Trophoblast cell (in vitro differentiated cells and primary cell): ENCODE measurements around the gene PRELID2.
"Not testable (repeated sequence)": the region's sequence is repeated elsewhere in the genome, so short reads cannot be mapped to it uniquely, and the experiment has no call there.

ENCODE experiments used
- DNase-seq, 2 donors: peaks; one replicate each; pipeline ENCODE4 v3.0.0-alpha.2; 2016
- H2AFZ ChIP-seq: 2 replicates; pipeline ENCODE4 v1.6.1; 2013; ENCODE audit warnings: low read length, moderate library complexity, mild to moderate bottlenecking; ENCODE audit not compliant: insufficient read depth, poor library complexity
- H2AK5ac ChIP-seq: 2 replicates; pipeline ENCODE4 v1.6.1; 2013; ENCODE audit warnings: mild to moderate bottlenecking, low read length
- H2BK120ac ChIP-seq: 2 replicates; pipeline ENCODE4 v1.6.1; 2013; ENCODE audit warnings: low read length, mild to moderate bottlenecking, moderate library complexity; ENCODE audit not compliant: insufficient read depth, poor library complexity
- H2BK12ac ChIP-seq: 2 replicates; pipeline ENCODE4 v1.6.1; 2013; ENCODE audit warnings: mild to moderate bottlenecking, low read length, moderate library complexity
- H2BK5ac ChIP-seq: 2 replicates; pipeline ENCODE4 v1.6.1; 2013; ENCODE audit warnings: low read length, low read depth, moderate library complexity, mild to moderate bottlenecking; ENCODE audit not compliant: poor library complexity
- H3K14ac ChIP-seq: 2 replicates; pipeline ENCODE4 v1.6.1; 2013; ENCODE audit warnings: mild to moderate bottlenecking, low read length
- H3K18ac ChIP-seq: 2 replicates; pipeline ENCODE4 v1.6.1; 2013; ENCODE audit warnings: mild to moderate bottlenecking, low read length
- H3K23ac ChIP-seq: 2 replicates; pipeline ENCODE4 v1.6.1; 2013; ENCODE audit warnings: low read length
- H3K27ac ChIP-seq: 2 replicates; pipeline ENCODE4 v1.5.1; 2013; ENCODE audit warnings: low read depth, mild to moderate bottlenecking, inconsistent platforms, low read length, moderate library complexity
- H3K27me3 ChIP-seq: 2 replicates; pipeline ENCODE4 v1.6.1; 2013; ENCODE audit warnings: inconsistent platforms, mild to moderate bottlenecking, low read length, moderate library complexity; ENCODE audit not compliant: insufficient read depth
- H3K36me3 ChIP-seq, 2 experiments: 1 replicate in 1 of 2; 2 replicates in 1 of 2; pipeline ENCODE4 v1.6.1; 2013; ENCODE audit warnings: low read length in 2 of 2, mild to moderate bottlenecking in 2 of 2, moderate library complexity in 1 of 2; ENCODE audit not compliant: insufficient read depth in 2 of 2, control insufficient read depth in 1 of 2
- H3K4ac ChIP-seq: 2 replicates; pipeline ENCODE4 v1.6.1; 2013; ENCODE audit warnings: low read depth, mild to moderate bottlenecking, low read length, moderate library complexity
- H3K4me1 ChIP-seq, 2 experiments: 1 replicate in 1 of 2; 2 replicates in 1 of 2; pipeline ENCODE4 v1.6.1; 2013; ENCODE audit warnings: low read length in 2 of 2, mild to moderate bottlenecking in 2 of 2, moderate library complexity in 1 of 2; ENCODE audit not compliant: insufficient read depth in 2 of 2, control insufficient read depth in 1 of 2
- H3K4me2 ChIP-seq: 2 replicates; pipeline ENCODE4 v1.6.1; 2013; ENCODE audit warnings: inconsistent platforms, mild to moderate bottlenecking, low read length, moderate library complexity
- H3K4me3 ChIP-seq: 2 replicates; pipeline ENCODE4 v1.5.1; 2013; ENCODE audit warnings: mild to moderate bottlenecking, low read depth, low read length, inconsistent platforms
- H3K79me1 ChIP-seq: one replicate; pipeline ENCODE4 v1.6.1; 2013; ENCODE audit warnings: low read length
- H3K79me2 ChIP-seq: 2 replicates; pipeline ENCODE4 v1.6.1; 2013; ENCODE audit warnings: low read length, mild to moderate bottlenecking; ENCODE audit not compliant: control insufficient read depth, insufficient read depth, poor library complexity
- H3K9ac ChIP-seq: 2 replicates; pipeline ENCODE4 v1.6.1; 2013; ENCODE audit warnings: mild to moderate bottlenecking, low read length
- H3K9me3 ChIP-seq: 2 replicates; pipeline ENCODE4 v1.6.1; 2013; ENCODE audit warnings: low read depth, mild to moderate bottlenecking, control low read depth, inconsistent platforms, low read length; ENCODE audit not compliant: insufficient read depth
- H4K12ac ChIP-seq: 2 replicates; pipeline ENCODE4 v1.6.1; 2013; ENCODE audit warnings: low read depth, mild to moderate bottlenecking, low read length, moderate library complexity
- H4K8ac ChIP-seq: 2 replicates; pipeline ENCODE4 v1.6.1; 2013; ENCODE audit warnings: low read depth, mild to moderate bottlenecking, low read length, moderate library complexity
- H4K91ac ChIP-seq: one replicate; pipeline ENCODE4 v1.6.1; 2013; ENCODE audit warnings: low read depth, mild to moderate bottlenecking, low read length, moderate library complexity
- WGBS: extraction: QIAGEN DNeasy Blood & Tissue Kit; methylation state at CpG from one replicate; pipeline ENCODE4 v1.1.7; 2013; ENCODE audit warnings: missing lambda C conversion rate; ENCODE audit not compliant: insufficient read length, insufficient coverage; ENCODE audit errors: extremely low coverage; 5-methylcytosine and 5-hydroxymethylcytosine counted together

The PRELID2 gene

GRCh38 chr5:145729956-145730355 lies 105.2 kb downstream of the PRELID2 start:
- H3K4me2 ChIP-seq, H3K14ac ChIP-seq, H3K27me3 ChIP-seq, H3K27ac ChIP-seq, H4K8ac ChIP-seq, H4K12ac ChIP-seq, H3K79me2 ChIP-seq, H3K79me1 ChIP-seq, H3K4me3 ChIP-seq, H3K36me3 ChIP-seq, H2BK5ac ChIP-seq, H3K4ac ChIP-seq, H2AK5ac ChIP-seq, H3K9ac ChIP-seq, DNase-seq, H4K91ac ChIP-seq, H2AFZ ChIP-seq, H2BK12ac ChIP-seq, H3K4me1 ChIP-seq, H3K18ac ChIP-seq, H3K9me3 ChIP-seq, H3K23ac ChIP-seq, H2BK120ac ChIP-seq: not testable (repeated sequence)
- WGBS: no CpG with 5 or more reads among the region's 1 CpG

- H3K9me3 ChIP-seq: peaks cover 2% of the 10 kb centered on the region
- H3K27ac ChIP-seq: no peak overlapping the region
- no peak overlapping the region for H2BK120ac ChIP-seq
- H3K4me2 ChIP-seq: no peak overlapping the region
- no peaks in the 10 kb centered on the region for H3K27me3 ChIP-seq
- no peak overlapping the region for H3K9ac ChIP-seq
- no peak overlapping the region for H3K4me3 ChIP-seq
- no peaks in the 10 kb centered on the region for H3K36me3 ChIP-seq
- no peak overlapping the region for H3K14ac ChIP-seq
- H4K91ac ChIP-seq: no peak overlapping the region
- H4K12ac ChIP-seq: no peak overlapping the region
- no peaks in the 10 kb centered on the region for H3K4me1 ChIP-seq
- H2AFZ ChIP-seq: no peak overlapping the region
- H2BK12ac ChIP-seq: no peak overlapping the region
- no peak overlapping the region for H3K18ac ChIP-seq
- H3K23ac ChIP-seq: no peak overlapping the region
- no peak for DNase-seq
- H2AK5ac ChIP-seq: no peak overlapping the region
- H3K79me2 ChIP-seq: no peaks in the 10 kb centered on the region
- no peaks in the 10 kb centered on the region for H3K79me1 ChIP-seq
- H4K8ac ChIP-seq: no peak overlapping the region
- H2BK5ac ChIP-seq: no peak overlapping the region
- no CpG with 5 or more reads among the region's 1 CpG for WGBS
- H3K4ac ChIP-seq: no peak overlapping the region
Measured at GRCh38 chr5:145723516-145723915, 111.6 kb downstream of the PRELID2 start.

GRCh38 chr5:145718956-145719355 lies 116.2 kb downstream of the PRELID2 start:
- DNase-seq: no peak
- Histone ChIP-seq H3K4me1 (no peaks in the 10 kb centered on the region), H3K79me1 (no peaks in the 10 kb centered on the region), H3K27ac (no peak overlapping the region), H3K4me3 (no peak overlapping the region), H3K9me3 (no peaks in the 10 kb centered on the region), H2AK5ac (no peak overlapping the region), H3K79me2 (no peaks in the 10 kb centered on the region), H2BK120ac (no peak overlapping the region), H3K27me3 (no peaks in the 10 kb centered on the region), H3K4me2 (no peak overlapping the region), H2AFZ (no peak overlapping the region), H3K23ac (no peak overlapping the region), H4K8ac (no peak overlapping the region), H4K91ac (no peak overlapping the region), H2BK12ac (no peak overlapping the region), H3K18ac (no peak overlapping the region), H3K4ac (no peak overlapping the region), H4K12ac (no peak overlapping the region), H2BK5ac (no peak overlapping the region), H3K36me3 (no peaks in the 10 kb centered on the region), H3K9ac (no peak overlapping the region), H3K14ac (no peak overlapping the region)
- whole genome bisulfite sequencing: no CpG with 5 or more reads among the region's 1 CpG

GRCh38 chr5:145715412-145715811 lies 119.7 kb downstream of the PRELID2 start:
- Histone ChIP-seq H4K8ac (no peak overlapping the region), H2BK12ac (no peak overlapping the region), H3K18ac (no peak overlapping the region), H2AK5ac (no peak overlapping the region), H3K27ac (no peak overlapping the region), H3K14ac (no peak overlapping the region), H2BK120ac (no peak overlapping the region), H3K4me3 (no peak overlapping the region), H3K79me1 (no peaks in the 10 kb centered on the region), H3K4me1 (no peaks in the 10 kb centered on the region), H2BK5ac (no peak overlapping the region), H3K23ac (no peak overlapping the region), H3K4ac (no peak overlapping the region), H3K9ac (no peak overlapping the region), H3K79me2 (no peaks in the 10 kb centered on the region), H2AFZ (no peak overlapping the region), H4K91ac (no peak overlapping the region), H3K4me2 (no peak overlapping the region), H3K27me3 (no peaks in the 10 kb centered on the region), H3K36me3 (no peaks in the 10 kb centered on the region), H4K12ac (no peak overlapping the region), H3K9me3 (no peaks in the 10 kb centered on the region)
- no peak for DNase-seq
- no CpG with 5 or more reads among the region's 1 CpG for WGBS
